Hindlimb muscle (tissue), 1 donor: ENCODE measurements around the gene PTPRJ. TPM values are rescaled to one million over a fixed set of nuclear protein-coding genes. Genes with fewer than 3 reads are reported as not detected.

ENCODE experiments used
- DNase-seq: peaks from one replicate; pipeline ENCODE4 v3.0.0-alpha.2; 2013
- polyA plus RNA-seq: library from polyadenylated mRNA; unstranded; fragments of 120-200 nt; gene quantifications from one replicate; pipeline ENCODE4 v1.2.1, GENCODE V29; 2013; ENCODE audit not compliant: insufficient read length

Gene PTPRJ
- polyA plus RNA-seq, 1 donor, result 3.2 TPM

DNA sequence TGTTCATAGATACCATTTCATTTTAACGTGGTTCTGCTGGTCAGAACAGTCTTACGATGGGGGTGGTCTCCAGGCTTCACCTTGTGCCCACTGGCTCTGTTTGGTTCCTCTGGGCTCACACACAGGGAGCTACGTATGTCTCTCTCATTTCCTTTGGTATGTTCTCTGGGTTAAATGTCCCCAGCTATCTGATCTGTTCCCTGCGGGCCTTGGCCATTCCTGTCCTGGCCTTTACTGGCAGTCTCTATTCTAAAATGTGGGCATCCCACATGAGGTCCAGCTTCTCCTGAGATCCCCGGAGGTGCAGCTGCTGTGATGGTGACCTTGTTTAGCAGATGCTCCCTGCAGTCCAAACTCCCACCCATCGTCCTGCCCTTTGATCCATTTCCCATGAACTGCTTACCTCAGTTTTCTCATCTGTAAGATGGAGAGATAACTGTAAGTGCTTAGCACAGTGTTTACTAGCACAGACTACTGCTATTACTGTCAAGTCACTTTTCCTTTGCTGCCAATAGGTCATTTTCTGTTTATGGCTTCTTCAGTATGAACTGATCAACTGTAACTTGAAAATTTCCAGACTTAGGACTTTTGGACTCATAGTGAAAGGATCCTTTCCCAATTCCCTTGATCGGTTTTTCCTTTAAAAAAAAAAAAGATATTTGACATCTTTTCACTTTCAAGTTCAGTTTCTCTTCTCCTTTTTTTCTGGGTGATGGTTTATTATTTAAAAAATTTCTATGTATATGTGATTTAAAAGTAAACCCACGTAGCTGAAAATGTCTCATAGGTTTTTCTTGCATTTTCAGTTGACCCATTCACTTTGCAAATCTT, 92.9 kb downstream of the PTPRJ start:
- DNase-seq, result no peak

- DNase-seq, result no peak
These were observed 94.2 kb downstream of the PTPRJ start for GRCh38 chr11:48074425-48075181.

DNA sequence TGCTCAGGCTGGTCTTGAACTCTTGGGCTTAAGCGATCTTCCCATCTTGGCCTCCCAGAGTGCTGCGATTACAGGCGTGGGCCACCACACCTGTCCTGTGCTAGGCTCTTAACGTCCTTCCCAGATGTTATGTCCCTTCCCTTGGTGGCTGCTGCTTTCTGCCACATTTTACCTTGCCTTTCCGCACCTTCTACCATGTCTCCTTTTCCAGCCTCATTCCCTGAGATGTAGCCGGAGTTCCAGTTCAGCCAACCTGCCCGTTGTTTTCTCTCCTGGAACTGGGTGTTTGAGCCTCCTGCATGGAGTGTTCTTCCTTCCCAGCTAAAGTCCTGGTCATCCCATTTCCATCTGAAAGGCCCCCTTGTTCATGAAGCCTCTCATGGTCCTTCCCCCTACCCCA, 95.3 kb downstream of the PTPRJ start:
- no peak for DNase-seq

DNA sequence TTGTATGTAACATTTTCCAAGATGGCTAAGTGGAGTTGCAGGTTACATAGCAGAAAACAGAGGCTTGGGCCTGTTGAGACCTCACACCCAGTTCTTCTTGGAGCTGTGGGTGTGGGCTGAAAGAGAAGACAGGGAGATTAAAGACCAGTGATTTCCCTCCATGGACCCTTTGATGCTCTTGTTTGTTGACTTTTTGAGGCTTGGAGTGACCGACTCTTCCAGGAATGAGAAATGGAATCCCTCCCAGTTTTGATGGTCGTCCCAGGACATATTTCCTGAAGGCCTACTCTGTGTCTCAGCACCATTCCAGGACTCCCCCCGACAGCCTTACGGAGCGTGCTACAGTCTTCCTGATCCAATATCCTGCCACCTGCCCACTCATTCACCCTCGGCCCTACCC, 96.9 kb downstream of the PTPRJ start:
- no peak for DNase-seq

DNA sequence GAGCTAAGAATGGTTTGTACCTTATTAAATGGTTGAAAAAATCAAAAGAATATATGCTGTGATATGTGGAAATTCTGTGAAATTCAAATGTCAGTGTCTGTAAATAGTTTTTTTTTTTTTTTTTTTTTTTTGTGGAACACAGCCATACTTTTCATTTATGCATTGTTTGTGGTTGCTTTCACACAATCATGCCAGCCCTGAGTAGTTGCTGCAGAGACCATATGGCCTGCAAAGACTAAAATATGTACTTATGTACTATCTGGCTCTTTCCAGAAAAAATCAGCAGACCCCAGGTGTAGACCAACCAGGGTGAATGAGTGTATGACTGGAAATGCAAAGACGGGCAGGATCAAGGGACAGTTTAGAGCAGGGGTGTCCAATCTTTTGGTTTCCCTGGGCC, 98.3 kb downstream of the PTPRJ start:
- DNase-seq, result no peak

DNA sequence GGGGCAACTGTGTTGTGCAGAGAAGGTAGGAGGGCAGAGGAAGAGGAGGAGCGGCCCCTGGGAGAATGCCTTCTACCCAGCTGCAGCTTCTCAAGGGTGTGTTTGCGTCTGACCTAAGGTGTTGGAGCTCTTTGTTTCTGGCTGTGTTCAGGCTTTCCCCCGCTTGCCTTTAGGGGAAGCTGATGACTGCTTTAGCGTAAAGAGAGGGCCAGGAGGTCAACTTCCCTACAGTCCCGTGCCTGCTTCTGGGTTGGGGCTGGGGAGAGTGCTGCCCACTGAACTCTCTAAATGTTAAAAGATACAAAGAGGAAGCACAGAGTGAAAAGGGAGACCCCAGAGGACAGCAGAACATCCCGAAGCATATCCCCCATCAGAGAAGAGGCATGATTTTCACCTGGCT, 99.2 kb downstream of the PTPRJ start:
- no peak for DNase-seq

- no peak for DNase-seq
These were observed 100.0 kb downstream of the PTPRJ start for GRCh38 chr11:48080301-48080861.

- peak; percentile 56 for DNase-seq
These were observed 101.0 kb downstream of the PTPRJ start for GRCh38 chr11:48081151-48082010.

DNA sequence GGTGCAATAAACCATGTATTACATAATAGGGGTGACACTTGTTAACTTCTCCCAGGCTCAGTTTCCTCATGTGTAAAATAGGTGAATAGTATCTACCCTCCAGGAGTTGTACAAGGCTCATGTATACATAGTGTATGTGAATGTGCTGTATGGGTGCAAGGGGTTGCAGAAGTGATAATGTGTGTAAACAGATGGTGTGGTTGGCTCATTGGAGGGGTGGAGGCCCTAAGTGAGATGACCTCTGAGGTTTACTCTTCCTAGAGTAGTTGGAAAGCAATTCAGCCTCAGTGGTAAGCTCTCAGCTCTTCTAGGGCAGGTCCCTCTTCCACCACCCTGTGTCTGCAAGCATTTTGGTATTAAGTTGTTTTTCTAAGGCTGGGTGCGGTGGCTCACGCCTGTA, 102.4 kb downstream of the PTPRJ start:
- DNase-seq, result no peak

DNA sequence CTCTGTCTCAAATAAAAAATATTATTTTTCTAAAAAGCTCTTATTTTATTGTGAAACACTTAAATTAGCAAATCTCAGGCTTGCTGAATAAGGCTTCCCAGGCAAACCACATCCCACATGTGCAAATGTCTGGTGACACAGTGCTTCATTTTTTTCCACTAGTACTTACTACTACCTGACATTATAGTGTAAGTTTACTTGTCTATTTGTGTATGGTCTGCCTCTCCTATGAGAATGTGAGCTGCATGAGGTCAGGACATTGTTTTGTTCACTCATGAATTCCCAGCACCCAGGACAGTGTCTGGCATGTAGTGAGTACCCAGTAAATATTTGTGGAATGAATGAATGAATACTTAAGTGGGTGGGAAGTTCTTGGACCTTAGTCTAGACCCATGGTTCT, 103.1 kb downstream of the PTPRJ start:
- DNase-seq, result no peak

- DNase-seq, result no peak
These were observed 105.3 kb downstream of the PTPRJ start for GRCh38 chr11:48085688-48086087.

- no peak for DNase-seq
These were observed 107.1 kb downstream of the PTPRJ start for GRCh38 chr11:48087422-48087821.

DNA sequence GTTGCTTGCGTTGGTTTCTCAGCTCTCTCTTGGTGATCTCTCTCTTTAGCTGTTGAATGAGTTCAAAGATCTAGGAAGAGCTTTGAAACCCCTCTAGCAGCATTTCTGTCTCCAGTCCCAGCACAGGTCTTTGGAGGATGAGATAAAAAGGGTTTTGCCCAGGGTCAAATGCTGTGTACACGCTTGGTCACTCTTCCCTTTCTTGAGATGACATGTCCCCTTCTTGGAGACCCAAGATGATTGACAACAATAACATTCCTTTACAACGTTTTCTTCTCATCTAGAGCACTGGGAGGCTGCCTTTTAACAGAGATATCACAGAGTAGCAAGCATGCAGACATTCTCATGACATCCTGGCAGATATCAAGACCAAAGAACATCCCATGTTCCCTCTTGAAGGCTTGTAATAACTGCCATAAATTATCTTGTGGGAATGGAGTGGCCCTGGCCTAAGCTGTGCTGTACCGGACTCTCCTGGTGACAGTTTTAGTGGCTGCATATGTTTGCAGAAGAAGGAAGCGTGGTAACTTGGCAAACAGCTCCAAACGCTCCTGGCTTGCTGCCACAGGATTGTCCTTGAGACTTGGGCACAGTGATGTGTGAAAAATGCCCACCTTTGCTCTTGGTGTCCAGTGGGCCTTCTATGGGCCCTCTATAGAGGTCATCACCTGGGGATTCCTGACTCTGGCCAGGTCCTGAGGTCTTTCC, 107.8 kb downstream of the PTPRJ start:
- DNase-seq, result no peak

DNA sequence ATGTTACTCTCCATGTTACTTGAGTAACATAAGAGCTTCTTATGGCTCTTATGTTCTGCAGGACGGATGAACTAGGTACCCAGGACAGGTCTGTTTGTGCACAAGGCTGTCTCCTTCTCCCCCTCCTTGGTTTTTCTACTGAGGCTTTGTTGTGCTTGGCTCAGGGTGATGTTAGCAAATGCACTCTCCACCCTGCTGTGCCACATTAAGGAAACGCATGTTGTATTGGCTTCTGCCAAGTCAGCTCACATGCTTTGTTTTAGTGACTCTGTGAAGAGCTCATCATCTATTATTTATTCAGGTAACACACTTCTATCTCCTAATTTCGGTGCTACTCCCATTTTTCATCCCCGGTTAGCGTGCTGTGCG, 108.3 kb downstream of the PTPRJ start:
- DNase-seq, result no peak

GRCh38 chr11:48090174-48090573, 109.8 kb downstream of the PTPRJ start:
- no peak for DNase-seq

DNA sequence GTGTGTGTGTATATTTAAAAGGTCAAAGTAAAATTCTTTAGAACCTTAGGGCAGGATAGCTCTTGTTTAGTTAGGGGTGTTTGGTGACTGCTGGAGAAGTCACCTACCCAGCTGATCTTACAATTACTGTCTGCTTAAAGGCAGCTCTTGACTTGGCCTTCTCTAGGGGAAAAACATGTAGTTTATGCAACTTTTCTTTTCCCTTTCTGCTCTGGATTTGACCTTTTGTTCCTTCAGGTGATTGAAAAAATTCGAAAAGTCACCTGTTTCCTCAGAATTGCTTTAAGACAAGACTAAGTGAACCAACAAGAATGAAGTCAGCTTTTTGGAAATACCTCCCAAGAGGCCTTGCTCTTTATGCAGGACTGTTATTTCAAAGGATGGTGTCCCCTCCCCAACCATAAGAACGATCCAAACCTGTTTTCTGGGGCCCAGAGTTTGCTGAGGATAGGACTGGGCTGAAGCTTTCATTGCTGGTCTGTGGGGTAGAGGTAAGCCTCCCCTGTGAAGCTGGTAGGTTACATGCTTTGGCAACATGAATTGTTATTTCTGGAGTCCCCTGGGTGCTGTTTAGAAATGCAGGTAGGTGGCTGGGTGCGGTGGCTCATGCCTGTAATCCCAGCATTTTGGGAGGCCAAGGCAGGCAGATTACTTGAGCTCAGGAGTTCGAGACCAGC, 111.2 kb downstream of the PTPRJ start:
- no peak for DNase-seq

DNA sequence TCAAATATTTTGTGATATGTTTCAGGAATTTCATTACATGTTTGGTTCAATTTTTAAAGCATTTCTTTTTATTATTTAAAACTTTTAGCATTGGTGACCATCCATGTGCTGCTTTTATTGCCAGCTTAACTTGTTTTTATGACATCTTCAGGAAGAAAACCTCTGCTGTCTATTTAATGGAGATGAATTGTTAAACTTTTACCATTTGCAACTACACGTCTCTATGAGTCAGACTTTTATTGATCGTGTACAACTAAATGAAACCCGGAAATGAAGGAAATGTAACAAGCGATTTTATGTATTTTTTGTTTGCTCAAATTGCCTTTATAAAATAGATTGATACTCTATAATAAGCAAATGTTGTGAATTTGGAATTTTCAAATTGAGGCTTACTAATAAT, 113.0 kb downstream of the PTPRJ start:
- DNase-seq, result no peak

DNA sequence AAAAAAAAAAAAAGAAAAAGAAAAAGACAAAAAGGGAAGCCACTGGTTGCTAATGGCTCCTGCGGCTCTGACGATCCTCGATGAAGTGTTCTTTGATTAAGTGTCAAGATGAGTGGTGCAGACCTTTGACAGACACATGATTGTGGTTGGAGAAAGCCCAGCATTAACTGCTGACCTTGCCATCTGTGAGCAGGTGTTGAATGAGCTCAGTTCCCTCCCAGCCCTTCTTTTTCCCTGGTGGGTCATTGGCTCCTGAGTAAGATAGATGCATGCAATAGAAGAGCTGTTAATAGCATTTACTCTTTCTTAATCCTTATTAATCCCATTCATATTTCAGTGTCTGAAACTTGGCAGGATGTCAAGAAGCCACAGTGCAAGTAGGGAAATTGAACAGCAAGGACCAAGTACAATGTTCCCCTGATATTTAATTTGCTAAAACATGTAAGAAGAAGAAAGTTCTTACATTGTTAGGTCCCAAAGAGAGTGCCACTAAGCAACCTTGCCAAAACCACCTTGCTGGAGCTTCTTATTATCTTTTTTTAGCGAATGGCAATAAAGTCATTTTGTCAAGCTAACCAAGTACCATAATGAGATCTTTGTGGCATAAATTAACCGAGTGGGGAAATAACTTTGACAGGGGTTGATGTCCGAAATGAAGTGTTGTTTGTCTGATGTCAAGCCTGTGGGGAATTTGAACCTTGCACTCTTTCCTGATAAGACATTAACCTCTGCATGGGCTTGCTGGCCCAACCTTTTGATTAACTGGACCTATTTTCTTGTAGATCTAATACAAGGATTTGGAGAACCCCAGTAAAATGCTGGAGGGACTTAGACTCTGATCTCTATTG, 113.7 kb downstream of the PTPRJ start:
- DNase-seq, result no peak

DNA sequence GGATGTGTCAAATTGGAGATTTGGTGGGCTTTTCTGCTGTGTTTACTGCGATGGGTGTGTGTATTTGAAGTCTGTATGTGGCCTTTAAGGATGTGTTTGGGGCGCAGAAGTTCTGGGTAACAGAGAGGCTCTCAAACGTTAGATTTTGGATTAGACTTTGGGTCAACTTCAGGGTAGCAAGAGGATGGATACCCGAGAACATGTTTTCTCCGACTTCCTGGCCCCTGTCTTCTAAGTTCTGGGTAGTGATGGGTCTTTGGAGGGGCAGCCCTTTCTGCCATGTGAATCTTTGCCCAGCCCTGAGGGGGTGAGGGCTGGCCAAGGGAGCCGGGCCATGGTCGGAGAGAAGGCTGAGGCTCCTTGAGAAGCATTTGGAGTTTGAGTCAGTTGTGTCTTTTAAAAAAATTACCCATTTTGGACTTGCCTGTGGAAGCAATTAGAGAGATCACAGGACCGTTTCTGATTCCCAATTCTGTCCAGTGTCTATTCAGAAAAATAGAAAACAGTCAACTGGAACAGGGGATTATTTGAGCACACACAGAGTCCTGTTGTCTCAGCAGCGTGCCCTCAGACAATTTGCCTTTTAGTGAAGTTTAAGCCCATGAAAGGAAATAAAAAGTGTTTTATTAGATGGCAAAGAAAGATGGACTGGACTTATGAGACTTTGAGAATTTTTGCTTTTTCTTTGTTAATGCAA, 114.4 kb downstream of the PTPRJ start:
- DNase-seq, result no peak
